Stimulated activated CD4-positive, alpha-beta T cell treated with anti-CD3 and anti-CD28 coated beads, TNF-alpha, amount 100 ng/mL, for 24 hours (primary cell): ENCODE data around the gene NFS1.
"Not testable (repeated sequence)": the region's sequence is repeated elsewhere in the genome, so short reads cannot be mapped to it uniquely, and the experiment has no call there.

ENCODE experiments used
- DNase-seq, 3 experiments: peaks; one replicate each; pipeline ENCODE4 v3.0.0-alpha.2; 2020; ENCODE audit warnings: low read depth in 3 of 3

Gene NFS1

GRCh38 chr20:35699127-35699956 is at the start of gene NFS1, which contains the start of gene ROMO1:
TSS of gene NFS1 (minus strand) at chr20:35699352. CDS start at chr20:35699288, 64 bp downstream.
TSS of gene ROMO1 (plus strand) at chr20:35699405. CDS start at chr20:35699633, 228 bp downstream.
- DNase-seq = peak; percentile 78 to 84 (median 80)

DNA sequence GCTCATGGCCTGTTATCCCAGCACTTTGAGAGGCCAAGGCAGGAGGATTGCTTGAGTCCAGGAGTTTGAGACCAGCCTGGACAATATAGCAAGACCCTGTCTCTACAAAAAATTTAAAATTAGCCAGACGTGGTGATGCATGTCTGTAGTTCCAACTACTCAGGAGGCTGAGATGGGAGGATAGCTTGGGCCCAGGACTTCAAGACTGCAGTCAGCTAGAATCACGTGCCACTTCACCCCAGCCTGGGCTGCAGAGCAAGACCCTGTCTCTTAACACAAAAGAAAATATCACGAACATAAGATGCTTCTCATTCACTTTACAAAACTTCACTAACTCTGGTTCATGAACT is 45.3 kb upstream of the NFS1 start:
- DNase-seq = not testable (repeated sequence)

DNA sequence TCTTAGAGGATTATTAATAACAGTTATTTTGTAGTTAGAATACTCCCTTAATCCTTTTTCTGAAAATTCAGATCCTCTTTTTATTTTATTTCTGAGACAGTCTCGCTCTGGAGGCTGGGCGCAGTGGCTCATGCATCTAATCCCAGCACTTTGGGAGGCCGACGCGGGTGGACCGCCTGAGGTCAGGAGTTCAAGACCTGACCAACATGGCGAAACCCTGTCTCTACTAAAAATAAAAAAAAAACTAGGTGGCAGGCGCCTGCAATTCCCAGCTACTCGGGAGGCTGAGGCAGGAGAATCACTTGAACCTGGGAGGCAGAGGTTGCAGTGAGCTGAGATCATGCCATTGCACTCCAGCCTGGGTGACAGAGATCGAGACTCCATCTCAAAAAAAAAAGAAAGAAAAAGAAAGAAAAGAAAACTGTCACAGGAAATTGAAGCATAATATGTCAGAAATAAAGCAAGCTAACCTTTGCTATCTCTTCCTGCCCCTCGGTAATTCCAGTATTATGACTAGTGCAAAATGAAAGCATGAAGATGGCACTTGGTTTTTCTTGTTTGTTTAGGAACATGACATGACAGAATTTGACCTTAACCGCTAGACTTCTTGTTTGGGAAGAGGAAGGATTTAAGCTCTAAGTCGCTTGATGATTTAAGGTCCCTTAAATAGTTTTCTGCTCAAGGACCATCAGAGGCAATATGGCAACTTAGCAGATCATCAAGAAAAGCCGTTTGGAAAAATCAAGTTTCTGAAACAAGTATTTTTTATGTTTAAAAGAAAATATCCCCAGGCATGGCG is 44.7 kb upstream of the NFS1 start:
- DNase-seq = peak in 1 of 3 experiments; percentile 16

- DNase-seq = no peak
Measured at GRCh38 chr20:35742741-35743523, 43.8 kb upstream of the NFS1 start.

GRCh38 chr20:35741892-35742740 is 43.0 kb upstream of the NFS1 start, which contains the start of gene RBM39:
TSS of gene RBM39 (minus strand) at chr20:35742260. CDS start at chr20:35740874, 1,386 bp downstream.
- DNase-seq = peak; percentile 97 to 100 (median 98)

- DNase-seq = no peak
Measured at GRCh38 chr20:35739294-35740163, 40.4 kb upstream of the NFS1 start.

- DNase-seq = no peak
Measured at GRCh38 chr20:35738410-35739179, 39.4 kb upstream of the NFS1 start.

DNA sequence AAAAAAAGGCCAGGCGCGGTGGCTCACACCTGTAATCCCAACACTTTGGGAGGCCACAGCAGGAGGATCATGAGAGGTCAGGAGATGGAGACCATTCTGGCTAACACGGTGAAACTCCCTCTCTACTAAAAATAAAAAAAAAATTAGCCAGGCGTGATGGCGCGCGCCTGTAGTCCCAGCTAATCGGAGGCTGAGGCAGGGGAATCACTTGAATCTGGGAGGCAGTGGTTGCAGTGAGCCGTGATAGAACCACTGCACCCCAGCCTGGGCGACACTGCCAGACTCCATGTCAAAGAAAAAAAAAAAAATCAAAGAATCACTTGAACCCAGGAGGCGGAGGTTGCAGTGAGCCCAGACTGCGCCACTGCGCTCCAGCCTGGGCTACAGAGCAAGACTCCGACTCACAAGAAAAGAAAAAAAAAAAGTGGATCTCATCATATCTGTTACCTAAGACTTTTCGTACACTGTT is 38.7 kb upstream of the NFS1 start:
- DNase-seq = no peak

- DNase-seq = no peak
Measured at GRCh38 chr20:35735826-35736470, 36.8 kb upstream of the NFS1 start.

GRCh38 chr20:35734777-35735649 is 35.9 kb upstream of the NFS1 start:
- DNase-seq = no peak

DNA sequence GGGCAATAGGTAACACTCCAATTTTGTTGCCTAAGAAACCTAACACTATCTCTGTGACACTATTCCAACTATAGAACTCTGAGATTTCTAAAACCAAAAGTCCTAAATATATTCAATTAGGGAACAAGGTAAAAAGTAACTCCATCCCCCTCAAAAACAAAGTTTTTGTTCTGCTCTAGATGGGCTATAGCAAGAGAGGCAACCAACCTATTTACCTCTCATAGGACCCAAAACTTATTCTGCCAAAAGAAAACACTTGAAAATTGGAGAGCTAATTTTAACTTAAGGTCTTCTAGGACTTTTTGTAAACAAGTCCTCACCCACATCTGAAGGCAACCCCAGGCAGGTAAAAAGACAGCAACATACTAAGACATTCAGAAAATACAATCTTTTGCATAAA is 35.2 kb upstream of the NFS1 start:
- no peak for DNase-seq

GRCh38 chr20:35732644-35732982 is 33.5 kb upstream of the NFS1 start:
- DNase-seq = no peak

DNA sequence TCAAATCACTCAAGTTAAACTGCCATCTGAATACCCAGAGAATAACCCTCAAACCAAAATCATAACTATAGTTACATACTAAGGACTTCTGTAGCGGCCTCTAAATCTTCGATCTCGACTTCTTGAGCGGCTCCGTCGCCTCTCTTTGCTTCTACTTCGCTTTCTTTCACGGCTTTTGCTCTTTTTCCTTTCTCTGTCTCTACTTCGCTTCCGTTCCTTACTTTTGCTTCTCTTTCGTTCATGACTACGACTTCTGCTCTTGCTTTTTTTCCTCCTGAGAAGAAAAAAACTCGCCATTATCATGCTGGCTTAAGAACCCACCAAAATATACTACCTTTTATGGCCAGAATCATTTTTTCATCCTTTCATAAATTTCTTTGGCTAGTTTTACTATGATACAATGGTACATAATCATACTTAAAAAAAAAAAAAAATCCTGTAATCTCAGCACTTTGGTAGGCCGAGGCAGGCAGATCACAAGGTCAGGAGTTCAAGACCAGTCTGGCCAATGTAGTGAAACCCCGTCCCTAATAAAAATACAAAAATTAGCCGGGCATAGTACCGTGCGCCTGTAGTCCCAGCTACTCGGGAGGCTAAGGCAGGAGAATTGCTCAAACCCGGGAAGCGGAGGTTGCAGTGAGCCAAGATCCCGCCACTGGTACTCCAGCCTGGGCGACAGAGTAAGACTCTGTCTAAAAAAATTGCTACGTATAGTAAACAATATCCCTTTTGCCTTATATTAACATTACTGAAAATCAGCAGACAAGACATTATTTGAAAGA is 32.9 kb upstream of the NFS1 start:
- no peak for DNase-seq

DNA sequence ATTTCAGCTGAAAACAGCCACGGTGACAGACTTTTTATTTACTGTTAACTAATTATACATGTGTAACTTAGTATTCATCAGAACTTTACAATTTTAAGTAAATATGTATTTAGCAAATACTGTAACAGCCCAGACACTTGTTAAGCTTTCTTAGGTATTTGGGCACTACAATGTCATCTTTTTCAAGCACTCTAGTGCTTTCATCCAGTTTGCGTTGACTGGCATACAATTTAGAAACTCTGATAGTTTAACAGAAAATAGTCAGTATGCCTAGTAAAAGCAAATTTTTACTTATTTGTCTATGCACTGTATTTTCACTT is 32.3 kb upstream of the NFS1 start:
- DNase-seq = no peak

DNA sequence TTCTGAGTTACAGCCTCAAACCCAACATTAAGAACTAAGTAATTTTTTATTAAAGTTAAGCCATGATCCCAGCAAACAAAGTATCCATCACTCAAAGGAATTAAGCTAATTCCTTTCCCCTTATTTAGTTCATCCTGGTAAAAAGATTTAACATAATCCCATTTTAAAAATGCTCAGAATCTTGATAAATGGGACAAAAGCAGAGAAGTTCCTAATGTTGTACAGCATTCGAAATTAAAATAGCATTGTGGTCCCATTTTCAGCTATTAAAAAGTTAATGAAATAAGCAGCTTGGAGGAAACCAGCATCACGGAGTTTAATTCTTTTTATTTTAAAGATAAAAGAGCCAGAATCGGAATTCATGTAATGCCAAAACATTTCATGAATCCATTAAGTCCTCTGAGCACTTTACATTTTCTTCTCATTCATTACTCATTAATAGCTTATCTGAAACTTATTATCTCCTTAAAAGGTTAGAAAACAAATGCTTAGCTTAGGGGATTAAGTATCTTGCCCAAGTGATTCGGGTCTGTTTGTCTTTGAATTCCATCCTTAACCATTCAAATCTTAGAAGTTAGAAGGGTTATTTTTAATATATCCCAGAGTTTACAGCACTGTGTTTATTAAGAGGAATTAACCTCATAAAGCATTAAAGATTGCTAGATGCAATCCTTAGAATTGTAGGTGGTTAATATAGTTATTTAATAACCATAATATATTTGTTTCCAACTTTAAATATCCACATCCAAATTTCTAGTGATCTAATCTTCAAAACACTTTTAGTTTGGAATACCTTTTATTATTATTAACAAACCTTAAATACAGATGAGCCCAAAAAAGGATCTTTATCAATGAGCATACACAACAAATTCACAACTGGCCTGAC is 31.7 kb upstream of the NFS1 start:
- no peak for DNase-seq
